Osteoblast (primary cell): ENCODE data around the gene MSN. TPM values are rescaled to one million over a fixed set of nuclear protein-coding genes. Genes with fewer than 3 reads are reported as not detected.
"Not testable (repeated sequence)": the region's sequence is repeated elsewhere in the genome, so short reads cannot be mapped to it uniquely, and the experiment has no call there.

ENCODE experiments used
- DNase-seq: peaks from one replicate; pipeline ENCODE4 v3.0.0; 2011; ENCODE audit warnings: low spot score, mixed read lengths; ENCODE audit not compliant: insufficient read length; ENCODE audit errors: missing footprints
- H2AFZ ChIP-seq: 2 replicates; pipeline ENCODE4 v1.6.0; 2011; ENCODE audit warnings: mild to moderate bottlenecking, low read length
- H3K27ac ChIP-seq: 2 replicates; pipeline ENCODE4 v1.5.1; 2011; ENCODE audit warnings: mild to moderate bottlenecking, low read depth, low read length, moderate library complexity
- H3K27me3 ChIP-seq: 2 replicates; pipeline ENCODE4 v1.6.0; 2012; ENCODE audit warnings: mild to moderate bottlenecking, control low read depth, inconsistent platforms, low read length, moderate library complexity; ENCODE audit not compliant: insufficient read depth
- H3K36me3 ChIP-seq: 2 replicates; pipeline ENCODE4 v1.5.1; 2011; ENCODE audit warnings: mild to moderate bottlenecking, low read length, control low read depth, moderate library complexity; ENCODE audit not compliant: insufficient read depth
- H3K4me1 ChIP-seq: 2 replicates; pipeline ENCODE4 v1.5.1; 2011; ENCODE audit warnings: mild to moderate bottlenecking, low read length, control low read depth, moderate library complexity; ENCODE audit not compliant: insufficient read depth
- H3K4me2 ChIP-seq: 2 replicates; pipeline ENCODE4 v1.6.0; 2011; ENCODE audit warnings: mild to moderate bottlenecking, low read length; ENCODE audit not compliant: insufficient read depth
- H3K4me3 ChIP-seq: fragments of 200-600 bp; sonication (generic); 3 replicates; pipeline ENCODE4 v1.5.1; 2012; ENCODE audit warnings: mild to moderate bottlenecking, low read length, inconsistent platforms; ENCODE audit not compliant: insufficient read depth
- H3K79me2 ChIP-seq: 2 replicates; pipeline ENCODE4 v1.6.0; 2012; ENCODE audit warnings: mild to moderate bottlenecking, low read length, control low read depth, inconsistent platforms; ENCODE audit not compliant: insufficient read depth
- H3K9me3 ChIP-seq: 2 replicates; pipeline ENCODE4 v1.5.1; 2011; ENCODE audit warnings: low read depth, low read length, control low read depth
- H4K20me1 ChIP-seq: 2 replicates; pipeline ENCODE4 v1.6.0; 2012; ENCODE audit warnings: mild to moderate bottlenecking, low read length, control low read depth; ENCODE audit not compliant: insufficient read depth
- CTCF ChIP-seq: IDR thresholded peaks from 2 replicates; pipeline ENCODE4 v1.5.1; 2011; ENCODE audit warnings: mild to moderate bottlenecking, low read depth, low read length, moderate library complexity; ENCODE audit errors: extremely low read depth
- total RNA-seq: library from RNA; depleted of rRNA; stranded (reverse); fragments of >200 nt; gene quantifications from 2 replicates; pipeline ENCODE4 v1.2.3, GENCODE V29; 2012

MSN gene
- 236 and 249 TPM in 2 replicates for total RNA-seq

GRCh38 chrX:65667503-65668376, at the start of gene MSN:
TSS of gene MSN (plus strand) at chrX:65667654. CDS start at chrX:65667842, 188 bp downstream.
- Histone ChIP-seq H4K20me1 (peaks cover 4% of the 10 kb centered on the region), H3K4me1 (peaks cover 29% of the 10 kb centered on the region), H3K79me2 (peaks cover 49% of the 10 kb centered on the region), H3K27ac (peak within 1 kb of the TSS; percentile 88), H2AFZ (no peak within 1 kb of the TSS), H3K9me3 (no peaks in the 10 kb centered on the region), H3K4me2 (peak within 1 kb of the TSS; percentile 91), H3K27me3 (no peaks in the 10 kb centered on the region), H3K4me3 (peak within 1 kb of the TSS; percentile 90), H3K36me3 (no peaks in the 10 kb centered on the region)
- TF ChIP-seq CTCF: peak; percentile 12
- DNase-seq: peak; percentile 80

- H2AFZ ChIP-seq, H3K4me3 ChIP-seq, H4K20me1 ChIP-seq, H3K27ac ChIP-seq, H3K9me3 ChIP-seq, H3K27me3 ChIP-seq, DNase-seq, H3K36me3 ChIP-seq, H3K4me2 ChIP-seq, H3K79me2 ChIP-seq, H3K4me1 ChIP-seq: not testable (repeated sequence)
Measured at GRCh38 chrX:65620096-65620705, 47.3 kb upstream of the MSN start.

GRCh38 chrX:65630771-65631170, 36.7 kb upstream of the MSN start:
- Histone ChIP-seq H4K20me1 (no peaks in the 10 kb centered on the region), H3K4me2 (no peak overlapping the region), H3K36me3 (no peaks in the 10 kb centered on the region), H3K27me3 (no peaks in the 10 kb centered on the region), H3K27ac (no peak overlapping the region), H3K4me3 (no peak overlapping the region), H2AFZ (no peak overlapping the region), H3K9me3 (no peaks in the 10 kb centered on the region), H3K79me2 (no peaks in the 10 kb centered on the region), H3K4me1 (peaks cover 7% of the 10 kb centered on the region)
- no peak for DNase-seq
- TF ChIP-seq CTCF: no peak

GRCh38 chrX:65633826-65634225, 33.6 kb upstream of the MSN start:
- Histone ChIP-seq H4K20me1 (no peaks in the 10 kb centered on the region), H3K4me3 (no peak overlapping the region), H3K4me1 (peaks cover 7% of the 10 kb centered on the region), H2AFZ (no peak overlapping the region), H3K36me3 (no peaks in the 10 kb centered on the region), H3K9me3 (no peaks in the 10 kb centered on the region), H3K4me2 (no peak overlapping the region), H3K27ac (no peak overlapping the region), H3K27me3 (no peaks in the 10 kb centered on the region), H3K79me2 (no peaks in the 10 kb centered on the region)
- TF ChIP-seq CTCF: no peak
- DNase-seq: no peak
